ENCODE data around the gene DNHD1. TPM values are rescaled to one million over a fixed set of nuclear protein-coding genes. Genes with fewer than 3 reads are reported as not detected.

DNHD1 gene
- total RNA-seq, 4 donors from 2014 or later, result 17.2 to 27.3 (median 21.0) TPM

DNA sequence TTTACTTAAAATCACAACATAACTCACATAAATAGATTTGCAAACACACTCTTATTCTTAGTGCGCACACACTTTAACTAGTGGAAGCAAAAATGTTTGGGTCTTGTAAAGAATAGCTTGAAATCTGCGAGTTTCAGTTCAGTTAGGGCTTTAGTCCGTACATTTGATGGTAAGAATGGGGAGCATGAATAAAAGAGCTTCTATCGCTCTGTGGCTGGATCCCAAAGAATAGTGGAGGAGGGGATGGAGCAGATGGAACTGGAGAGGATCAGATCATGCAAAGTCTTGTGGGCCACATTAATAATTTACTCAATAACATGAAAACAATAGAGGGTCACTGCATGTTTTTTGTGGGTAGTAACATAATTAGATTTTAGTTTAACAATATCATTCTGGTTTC lies 44.3 kb downstream of the DNHD1 start:
- DNase-seq (ENCODE audit: low spot score in 2 of 2), result no peak
- Histone ChIP-seq H3K27me3 (no peaks in the 10 kb centered on the region), H3K4me1 (no peaks in the 10 kb centered on the region), H3K27ac (no peak overlapping the region), H3K36me3 (peaks cover 0 to 39% (median 0%) of the 10 kb centered on the region in 3 donors), H3K9me3 (no peaks in the 10 kb centered on the region), H3K4me3 (no peak overlapping the region)
- 43 to 52% methylated on average over 4 of the region's 4 CpGs for WGBS, 2 donors
- TF ChIP-seq, protein P1, sequence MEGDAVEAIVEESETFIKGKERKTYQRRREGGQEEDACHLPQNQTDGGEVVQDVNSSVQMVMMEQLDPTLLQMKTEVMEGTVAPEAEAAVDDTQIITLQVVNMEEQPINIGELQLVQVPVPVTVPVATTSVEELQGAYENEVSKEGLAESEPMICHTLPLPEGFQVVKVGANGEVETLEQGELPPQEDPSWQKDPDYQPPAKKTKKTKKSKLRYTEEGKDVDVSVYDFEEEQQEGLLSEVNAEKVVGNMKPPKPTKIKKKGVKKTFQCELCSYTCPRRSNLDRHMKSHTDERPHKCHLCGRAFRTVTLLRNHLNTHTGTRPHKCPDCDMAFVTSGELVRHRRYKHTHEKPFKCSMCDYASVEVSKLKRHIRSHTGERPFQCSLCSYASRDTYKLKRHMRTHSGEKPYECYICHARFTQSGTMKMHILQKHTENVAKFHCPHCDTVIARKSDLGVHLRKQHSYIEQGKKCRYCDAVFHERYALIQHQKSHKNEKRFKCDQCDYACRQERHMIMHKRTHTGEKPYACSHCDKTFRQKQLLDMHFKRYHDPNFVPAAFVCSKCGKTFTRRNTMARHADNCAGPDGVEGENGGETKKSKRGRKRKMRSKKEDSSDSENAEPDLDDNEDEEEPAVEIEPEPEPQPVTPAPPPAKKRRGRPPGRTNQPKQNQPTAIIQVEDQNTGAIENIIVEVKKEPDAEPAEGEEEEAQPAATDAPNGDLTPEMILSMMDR (IDR thresholded peaks at IDR 0.05), result no peak
- no peak for TF ChIP-seq EP300 (IDR thresholded peaks at IDR 0.05)
- TF ChIP-seq POLR2A (IDR thresholded peaks at IDR 0.05), result no peak

DNA sequence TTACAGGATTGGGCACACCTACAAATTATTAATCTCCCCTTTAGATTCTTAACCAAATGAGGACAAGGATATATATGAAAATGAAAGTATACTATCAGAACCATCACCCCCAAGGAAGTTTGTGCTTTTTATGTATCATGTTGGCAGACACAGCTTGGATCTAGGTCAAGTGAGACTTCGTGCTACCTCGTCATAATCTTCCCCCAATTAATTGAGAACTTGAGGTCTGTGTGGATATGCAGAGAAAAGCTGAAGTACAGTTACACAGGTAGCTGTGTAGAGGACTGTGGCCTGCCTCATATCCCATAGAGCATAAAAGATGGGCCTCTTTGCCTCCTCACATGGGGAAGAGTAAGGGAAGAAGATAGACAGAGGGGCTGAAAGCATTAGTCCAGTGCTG lies 45.6 kb downstream of the DNHD1 start:
- TF ChIP-seq, protein P1 (IDR thresholded peaks at IDR 0.05), result no peak
- TF ChIP-seq POLR2A (IDR thresholded peaks at IDR 0.05) (no peak), EP300 (IDR thresholded peaks at IDR 0.05) (no peak)
- DNase-seq (ENCODE audit: low spot score in 2 of 2), result no peak
- no peak overlapping the region for H3K27ac ChIP-seq
- WGBS, 2 donors, result 95% methylated on average over 2 of the region's 2 CpGs
- peaks cover 0 to 51% (median 0%) of the 10 kb centered on the region in 3 donors for H3K36me3 ChIP-seq
- H3K4me1 ChIP-seq, result no peaks in the 10 kb centered on the region
- H3K9me3 ChIP-seq, result no peaks in the 10 kb centered on the region
- H3K27me3 ChIP-seq, result no peaks in the 10 kb centered on the region
- H3K4me3 ChIP-seq, result no peak overlapping the region

DNA sequence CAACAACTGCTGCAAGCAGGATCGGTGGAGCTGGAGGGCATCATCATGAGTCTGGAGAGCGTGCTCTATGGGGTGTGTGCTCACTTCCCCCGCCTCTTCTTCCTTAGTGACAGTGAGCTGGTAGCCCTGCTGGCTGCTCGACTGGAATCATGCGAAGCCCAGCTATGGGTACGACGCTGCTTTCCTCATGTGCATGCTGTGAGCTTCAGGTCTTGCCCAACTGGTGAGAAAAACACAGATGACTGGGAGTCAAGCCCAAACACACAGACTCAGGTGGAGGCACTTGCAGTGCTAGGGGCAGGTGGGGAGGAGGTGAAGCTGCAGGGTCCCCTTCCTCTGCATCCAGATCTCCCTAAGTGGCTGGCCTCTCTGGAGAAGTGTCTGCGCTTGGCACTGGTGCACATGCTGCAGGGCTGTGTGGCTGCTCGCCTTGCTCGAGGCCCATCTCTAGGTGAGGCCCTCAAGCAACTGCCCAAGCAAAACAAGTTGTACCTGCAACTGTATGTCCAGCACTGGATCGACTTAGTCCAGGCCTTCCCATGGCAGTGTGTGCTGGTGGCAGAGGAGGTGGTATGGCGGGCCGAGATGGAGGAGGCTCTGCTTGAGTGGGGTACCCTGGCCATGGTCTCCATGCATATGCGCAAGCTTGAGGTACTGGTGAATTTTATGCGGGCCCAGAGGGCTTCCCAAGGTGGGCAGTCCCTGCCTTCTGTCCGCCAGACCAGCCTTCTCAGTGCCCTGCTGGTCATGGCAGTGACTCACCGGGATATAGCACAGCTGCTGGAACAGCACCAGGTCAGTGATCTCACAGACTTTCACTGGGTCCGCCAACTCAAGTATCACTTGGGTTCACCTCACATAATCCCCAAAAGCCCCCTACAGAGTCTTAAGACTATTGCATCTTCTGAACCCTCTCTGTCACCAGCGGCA lies 48.1 kb downstream of the DNHD1 start:
- Histone ChIP-seq H3K27me3 (no peaks in the 10 kb centered on the region), H3K4me1 (no peaks in the 10 kb centered on the region), H3K36me3 (peaks cover 0 to 48% (median 0%) of the 10 kb centered on the region in 3 donors), H3K4me3 (no peak overlapping the region), H3K9me3 (no peaks in the 10 kb centered on the region), H3K27ac (no peak overlapping the region)
- DNase-seq (ENCODE audit: low spot score in 2 of 2), result no peak
- TF ChIP-seq, protein P1 (IDR thresholded peaks at IDR 0.05), result no peak
- no peak for TF ChIP-seq EP300 (IDR thresholded peaks at IDR 0.05)
- no peak for TF ChIP-seq POLR2A (IDR thresholded peaks at IDR 0.05)
- 93 to 95% methylated on average over 18 to 19 of the region's 19 CpGs for WGBS, 2 donors

DNA sequence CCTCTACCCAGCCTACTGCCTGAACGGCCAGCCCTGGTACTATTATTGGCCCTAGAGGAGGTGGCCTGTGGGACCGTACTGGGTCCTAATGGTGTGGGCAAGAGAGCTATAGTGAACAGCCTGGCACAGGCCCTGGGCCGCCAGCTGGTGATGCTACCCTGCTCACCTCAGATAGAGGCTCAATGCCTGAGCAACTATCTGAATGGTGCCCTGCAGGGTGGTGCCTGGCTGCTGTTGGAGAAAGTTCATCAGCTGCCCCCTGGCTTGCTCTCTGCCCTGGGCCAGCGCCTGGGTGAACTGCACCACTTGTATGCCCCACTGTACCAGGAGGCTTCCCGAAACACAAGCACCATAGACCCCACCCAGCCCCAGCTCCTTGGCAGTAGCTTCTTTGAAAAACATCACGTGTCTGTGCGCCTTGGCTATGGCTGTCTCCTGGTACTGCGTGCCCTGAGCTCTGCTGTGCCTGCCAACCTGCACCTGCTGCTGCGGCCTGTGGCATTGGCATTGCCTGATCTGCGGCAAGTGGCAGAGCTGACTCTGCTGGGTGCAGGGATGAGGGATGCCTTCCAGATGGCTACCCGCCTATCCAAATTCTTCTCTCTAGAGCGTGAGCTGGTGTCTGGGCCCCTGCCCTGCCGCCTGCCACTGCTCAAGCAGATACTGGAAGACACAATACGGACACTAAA lies 49.0 kb downstream of the DNHD1 start:
- Histone ChIP-seq H3K27ac (no peak overlapping the region), H3K36me3 (peaks cover 0 to 48% (median 0%) of the 10 kb centered on the region in 3 donors), H3K4me3 (no peak overlapping the region), H3K27me3 (no peaks in the 10 kb centered on the region), H3K9me3 (no peaks in the 10 kb centered on the region), H3K4me1 (no peaks in the 10 kb centered on the region)
- TF ChIP-seq, protein P1 (IDR thresholded peaks at IDR 0.05), result no peak
- no peak for TF ChIP-seq EP300 (IDR thresholded peaks at IDR 0.05)
- TF ChIP-seq POLR2A (IDR thresholded peaks at IDR 0.05), result no peak
- 94 to 95% methylated on average over 12 to 14 of the region's 14 CpGs for WGBS, 2 donors
- DNase-seq (ENCODE audit: low spot score in 2 of 2), result no peak

DNA sequence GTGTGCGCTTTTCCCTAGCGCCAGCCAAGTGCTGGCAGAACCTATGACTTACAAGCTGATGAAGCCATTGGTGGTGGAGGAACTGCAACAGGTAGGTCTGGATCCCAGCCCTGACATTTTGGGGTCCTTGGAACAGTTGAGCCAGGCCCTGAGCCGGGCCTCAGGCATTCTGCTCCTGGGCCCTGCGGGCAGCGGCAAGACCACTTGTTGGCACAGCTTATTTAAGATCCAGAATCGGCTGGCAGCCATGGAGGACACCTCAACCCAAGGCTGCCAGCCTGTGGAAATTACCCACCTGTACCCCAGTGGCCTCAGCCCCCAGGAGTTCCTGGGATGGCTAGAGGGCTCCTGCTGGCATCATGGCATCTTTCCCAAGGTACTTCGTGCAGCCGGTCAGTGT lies 49.7 kb downstream of the DNHD1 start:
- H3K27ac ChIP-seq, result no peak overlapping the region
- no peak overlapping the region for H3K4me3 ChIP-seq
- H3K9me3 ChIP-seq, result no peaks in the 10 kb centered on the region
- WGBS, 2 donors, result 94 to 98% methylated on average over 5 to 8 of the region's 8 CpGs
- no peaks in the 10 kb centered on the region for H3K27me3 ChIP-seq
- no peaks in the 10 kb centered on the region for H3K4me1 ChIP-seq
- TF ChIP-seq, protein P1 (IDR thresholded peaks at IDR 0.05), result no peak
- TF ChIP-seq POLR2A (IDR thresholded peaks at IDR 0.05) (no peak), EP300 (IDR thresholded peaks at IDR 0.05) (no peak)
- DNase-seq (ENCODE audit: low spot score in 2 of 2), result no peak
- peaks cover 0 to 48% (median 0%) of the 10 kb centered on the region in 3 donors for H3K36me3 ChIP-seq
